T-helper 22 cell (primary cell): ENCODE results near the gene MAST1.
A peak's percentile ranks its signal among the peaks of the same experiment; 100 is the strongest.
"Not testable (repeated sequence)": the region's sequence is repeated elsewhere in the genome, so short reads cannot be mapped to it uniquely, and the experiment has no call there.

Experiments used
- DNase-seq: peaks from one replicate; pipeline ENCODE4 v3.0.0-alpha.2; 2020; ENCODE audit warnings: low read depth

Gene MAST1

DNA sequence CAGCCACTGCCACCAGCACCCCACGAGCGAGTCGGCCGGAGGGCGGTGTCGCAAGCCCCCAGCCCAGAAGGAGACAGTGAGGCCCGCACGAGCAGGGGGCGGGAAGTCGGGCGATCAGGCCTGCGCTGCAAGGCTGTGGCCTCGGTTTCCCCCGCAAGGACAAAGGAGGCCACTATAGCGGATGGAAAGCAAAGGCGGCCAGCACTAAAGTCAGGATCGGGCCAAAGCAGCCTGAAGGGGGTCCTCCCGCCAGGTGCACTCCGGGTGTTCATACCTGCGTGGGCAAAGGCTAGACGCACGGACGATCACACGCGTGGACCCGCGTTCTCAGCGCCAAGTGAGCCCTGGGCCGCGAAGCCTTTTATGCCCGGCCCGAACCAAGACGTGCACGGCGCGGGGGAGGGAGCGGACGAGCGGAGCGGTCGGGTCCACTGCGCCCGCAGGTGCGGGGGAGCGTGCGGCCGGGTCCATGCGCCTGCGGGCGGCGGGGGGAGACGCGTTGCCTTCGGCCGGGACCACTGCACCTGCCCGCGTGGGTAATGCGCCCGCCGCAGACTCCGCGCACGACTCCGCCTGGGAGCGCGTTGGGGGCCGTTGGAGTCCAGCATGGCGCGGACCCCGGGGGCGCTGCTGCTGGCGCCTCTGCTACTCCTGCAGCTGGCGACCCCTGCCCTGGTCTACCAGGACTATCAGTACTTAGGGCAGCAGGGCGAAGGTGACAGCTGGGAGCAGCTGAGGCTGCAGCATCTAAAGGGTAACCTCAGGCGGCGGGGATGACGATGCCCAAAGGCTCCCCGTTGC lies 36.6 kb upstream of the MAST1 start, which contains the start of the genes PRDX2 and THSD8:
PRDX2 (minus strand) TSS at position 335 of the 801 bp plus-strand sequence. CDS start 539 bp downstream, outside the sequence.
THSD8 (plus strand) TSS at position 604 of the 801 bp plus-strand sequence; CDS start at position 607, 3 bp downstream.
- peak; percentile 54 for DNase-seq

DNA sequence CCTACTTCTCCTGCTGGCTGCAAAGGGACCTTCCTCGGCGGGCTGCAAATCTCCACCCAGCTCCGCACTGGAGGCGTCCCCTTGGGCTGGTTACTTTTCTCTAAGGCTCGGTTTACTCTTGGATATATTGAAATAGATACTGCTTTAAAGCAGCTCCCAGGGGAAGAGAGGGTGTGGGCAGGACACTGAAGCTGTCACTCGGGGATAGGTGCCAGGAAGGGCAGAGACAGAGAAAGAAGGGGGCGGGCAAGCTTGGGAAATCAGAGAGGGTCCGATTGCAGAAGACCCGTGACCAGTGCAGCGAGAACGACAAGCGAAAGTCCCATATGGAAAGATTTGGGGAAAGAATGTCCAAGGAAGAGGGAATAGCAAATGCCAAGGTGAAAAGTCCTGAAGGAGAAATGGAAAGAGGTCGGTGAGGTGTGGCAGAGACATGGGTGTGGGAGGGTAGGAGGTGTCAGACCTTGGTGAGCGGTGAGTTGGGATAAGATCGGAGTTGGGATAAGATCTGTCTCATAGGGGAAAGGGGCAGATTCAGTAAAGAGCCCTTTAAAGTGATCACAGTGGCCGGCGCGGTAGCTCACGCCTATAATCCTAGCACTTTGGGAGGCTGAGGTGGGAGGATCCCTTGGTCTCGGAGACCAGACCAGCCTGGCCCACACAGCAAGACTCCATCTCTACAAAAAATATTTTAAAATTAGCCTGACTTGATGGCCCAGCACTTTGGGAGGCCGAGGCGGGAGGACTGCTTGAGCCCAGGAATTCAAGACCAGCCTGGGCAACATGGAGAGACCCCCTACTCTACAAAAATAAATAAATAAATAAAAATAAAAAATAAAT lies 35.8 kb upstream of the MAST1 start:
- DNase-seq, result no peak

DNA sequence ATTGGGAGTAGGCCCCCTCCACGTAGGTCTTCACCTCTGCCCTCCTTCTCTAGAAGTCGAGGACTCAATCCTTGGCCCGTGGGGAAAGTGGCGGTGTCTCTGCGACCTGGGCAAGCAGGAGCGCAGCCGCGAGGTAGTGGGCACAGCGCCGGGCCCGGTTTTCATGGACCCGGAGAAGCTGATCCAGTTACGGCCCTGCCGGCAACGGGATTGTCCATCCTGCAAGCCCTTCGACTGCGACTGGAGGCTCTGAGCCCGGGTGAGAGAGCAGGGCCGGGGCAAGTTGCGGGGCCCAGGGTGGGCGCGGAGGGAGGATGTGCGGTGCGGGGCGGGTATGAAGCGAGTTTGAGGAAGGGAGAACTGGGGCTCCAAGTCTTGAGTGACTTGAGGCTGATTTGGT lies 34.3 kb upstream of the MAST1 start:
- DNase-seq, result no peak

DNA sequence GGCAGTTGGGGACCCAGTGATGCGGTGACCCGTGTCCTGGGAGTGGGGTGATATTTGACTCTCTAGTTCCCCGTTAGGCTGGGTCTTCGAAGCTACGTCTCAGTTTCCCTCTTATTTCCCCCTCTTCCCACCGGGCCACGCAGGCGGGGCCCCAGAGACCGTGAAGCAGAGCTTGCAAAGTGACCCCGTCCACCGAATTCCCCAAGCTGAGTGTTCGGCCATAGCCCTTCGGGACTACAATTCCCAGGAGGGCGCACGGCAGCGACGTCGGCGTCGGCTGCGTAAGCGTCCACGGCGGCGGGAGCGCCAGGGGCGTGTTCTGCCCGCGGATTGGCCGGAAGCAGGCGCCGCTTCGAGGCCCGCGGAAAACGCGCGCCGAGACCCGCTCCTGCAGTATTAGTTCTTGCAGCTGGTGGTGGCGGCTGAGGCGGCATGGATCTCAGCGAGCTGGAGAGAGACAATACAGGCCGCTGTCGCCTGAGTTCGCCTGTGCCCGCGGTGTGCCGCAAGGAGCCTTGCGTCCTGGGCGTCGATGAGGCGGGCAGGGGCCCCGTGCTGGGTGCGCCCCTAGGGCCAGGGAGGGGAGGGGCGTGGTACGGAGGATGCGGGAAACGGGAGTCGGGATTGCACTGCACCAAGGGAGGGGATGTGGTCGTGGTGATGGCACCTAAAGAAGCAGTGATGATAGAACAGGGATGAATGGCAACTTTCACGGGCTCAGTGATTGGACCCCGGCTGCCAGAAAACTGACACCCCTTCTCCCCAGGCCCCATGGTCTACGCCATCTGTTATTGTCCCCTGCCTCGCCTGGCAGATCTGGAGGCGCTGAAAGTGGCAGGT lies 31.9 kb upstream of the MAST1 start, which contains the start of gene RNASEH2A:
RNASEH2A (plus strand) TSS at position 343 of the 840 bp plus-strand sequence; CDS start at position 433, 90 bp downstream.
- DNase-seq, result peak; percentile 75

DNA sequence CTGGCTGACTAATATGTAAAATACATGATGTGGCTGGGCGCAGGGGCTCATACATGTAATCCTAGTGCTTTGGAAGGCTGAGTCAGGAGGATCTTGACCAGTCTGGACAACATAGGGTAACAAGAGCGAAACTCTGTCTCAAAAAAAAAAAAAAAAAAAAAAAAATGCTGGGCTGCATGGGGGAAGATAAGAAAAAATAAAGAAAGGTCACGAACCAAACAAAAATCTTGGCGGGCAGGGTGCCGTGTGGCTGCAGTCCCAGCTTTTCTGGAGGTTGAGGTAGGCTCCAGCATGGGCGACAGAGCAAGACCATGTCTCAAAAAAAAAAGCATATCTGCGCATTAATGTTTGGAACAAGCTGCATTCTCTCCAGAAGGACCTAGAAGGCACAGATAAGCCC lies 23.2 kb upstream of the MAST1 start:
- DNase-seq, result no peak

DNA sequence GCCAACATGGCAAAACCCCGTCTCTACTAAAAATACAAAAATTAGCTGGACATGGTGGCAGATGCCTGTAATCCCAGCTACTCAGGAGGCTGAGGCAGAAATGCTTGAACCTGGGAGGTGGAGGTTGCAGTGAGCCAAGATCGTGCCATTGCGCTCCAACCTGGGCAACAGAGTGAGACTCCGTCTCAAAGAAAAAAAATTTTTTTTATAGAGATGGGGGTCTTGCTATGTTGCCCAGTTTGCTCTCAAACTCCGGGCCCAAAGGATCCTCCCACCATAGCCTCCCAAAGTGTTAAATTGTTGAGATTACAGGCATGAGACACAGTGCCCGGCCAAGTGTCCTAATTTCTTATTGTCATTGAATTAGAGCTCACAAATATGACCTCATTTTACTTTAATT lies 21.1 kb upstream of the MAST1 start:
- DNase-seq, result not testable (repeated sequence)

DNA sequence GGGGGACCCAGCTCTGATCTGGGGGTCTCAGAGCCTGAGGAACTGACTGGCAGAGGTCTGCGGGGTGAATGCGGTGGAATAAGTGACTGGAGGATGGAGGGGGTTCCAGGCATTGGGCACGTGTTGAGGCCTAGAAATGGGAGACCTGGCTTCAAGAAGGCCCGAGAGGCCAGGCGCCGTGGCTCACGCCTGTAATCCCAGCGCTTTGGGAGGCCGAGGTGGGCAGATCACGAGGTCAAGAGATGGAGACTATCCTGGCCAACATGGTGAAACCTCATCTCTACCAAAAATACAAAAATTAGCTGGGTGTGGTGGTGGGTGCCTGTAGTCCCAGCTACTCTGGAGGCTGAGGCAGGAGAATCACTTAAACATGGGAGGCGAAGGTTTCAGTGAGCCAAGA lies 20.5 kb upstream of the MAST1 start:
- not testable (repeated sequence) for DNase-seq

DNA sequence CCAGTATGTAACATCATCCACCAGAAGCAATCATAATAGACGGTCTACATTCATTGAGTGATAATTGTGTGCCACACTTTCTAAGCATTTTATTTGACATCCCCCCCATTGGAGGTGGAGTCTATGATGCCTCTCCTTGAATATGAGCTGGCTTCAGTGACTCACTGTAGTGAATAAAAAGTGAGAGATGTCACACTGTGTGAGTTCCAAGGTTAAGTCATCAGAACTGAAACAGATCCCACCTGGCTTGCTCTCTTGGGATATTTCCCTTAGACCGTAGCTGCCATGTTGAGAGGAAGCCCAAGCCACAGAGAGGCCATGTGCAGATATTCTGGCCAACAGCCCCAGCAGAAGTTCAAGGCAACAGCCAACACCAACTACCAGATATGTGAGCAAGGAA lies 16.6 kb upstream of the MAST1 start:
- DNase-seq, result no peak

DNA sequence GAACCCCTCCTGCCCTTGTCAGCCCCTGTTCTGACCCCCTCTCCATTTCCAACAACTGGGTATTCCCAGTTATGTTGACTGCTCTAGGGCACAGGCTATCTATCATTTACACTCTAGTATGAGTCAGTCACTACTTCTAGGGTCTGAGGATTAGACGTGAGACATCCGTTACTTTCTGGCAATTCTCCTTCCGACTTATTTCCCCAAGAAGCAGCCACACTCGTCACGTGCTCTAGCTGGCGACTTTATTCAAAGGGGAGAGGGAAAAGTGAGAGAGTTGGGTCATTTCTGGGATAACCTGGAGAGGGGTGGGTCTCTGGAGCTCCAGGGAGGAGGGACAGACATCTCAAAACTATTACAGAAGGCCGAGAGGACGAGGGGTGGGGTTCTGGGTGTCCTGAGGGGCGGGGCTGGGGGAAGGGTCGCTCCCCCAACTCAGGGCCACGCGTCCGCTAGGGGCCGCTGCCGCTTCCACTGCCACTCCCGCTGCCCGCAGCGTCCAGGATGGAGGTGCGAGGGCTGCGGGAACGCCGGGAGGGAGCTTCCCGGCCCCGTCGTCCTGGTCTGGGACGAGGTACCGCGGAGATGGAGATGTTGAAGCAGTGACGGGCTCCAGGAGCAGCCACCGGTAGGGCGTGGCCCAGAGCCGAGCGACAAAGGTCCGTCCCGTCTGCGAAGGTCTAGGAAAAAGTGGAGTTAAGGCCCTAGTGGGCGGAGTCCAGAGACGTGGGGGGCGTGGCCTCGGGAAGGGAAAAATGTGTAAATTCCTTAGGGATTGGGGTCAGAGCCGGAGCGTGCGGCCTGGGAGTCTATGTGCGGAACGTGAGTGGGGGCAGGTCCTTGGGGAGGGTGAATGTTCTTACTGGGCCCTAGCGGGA lies 12.8 kb upstream of the MAST1 start:
- no peak for DNase-seq

DNA sequence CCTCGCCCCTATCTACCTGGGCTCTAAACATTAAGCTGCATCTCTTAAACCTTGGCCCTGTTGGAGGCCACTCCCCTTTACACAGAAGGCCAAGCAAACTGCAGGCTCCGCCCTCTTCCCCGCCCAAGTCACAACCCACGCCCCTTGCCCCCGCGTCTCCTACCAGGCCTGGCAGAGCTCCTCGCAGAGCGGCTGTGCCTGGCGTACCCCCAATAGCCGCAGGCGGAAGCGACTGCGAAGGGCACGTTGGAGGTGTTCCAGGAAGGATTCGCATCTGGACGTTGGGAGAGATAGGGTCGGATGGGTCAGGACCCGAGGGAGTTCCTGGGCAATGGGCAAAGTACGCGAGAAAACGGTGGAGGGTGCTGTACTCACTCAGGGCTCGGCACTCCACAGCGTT lies 9.8 kb upstream of the MAST1 start:
- no peak for DNase-seq

DNA sequence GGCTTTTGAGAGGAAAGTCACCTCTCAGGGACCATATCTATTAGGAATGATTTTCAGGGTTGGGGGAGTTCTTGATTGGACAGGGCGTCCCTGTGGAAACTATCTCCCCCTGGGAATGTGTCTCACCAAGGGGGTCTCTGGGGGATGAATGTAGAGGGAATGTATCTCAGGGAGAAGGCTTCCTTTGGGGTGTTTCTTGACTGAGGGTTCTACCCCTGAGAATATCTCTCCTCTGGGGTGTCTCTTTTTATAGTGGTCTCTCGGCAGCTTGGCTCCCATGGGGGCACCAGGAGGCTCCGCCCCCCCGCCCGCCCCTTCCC lies 4.9 kb upstream of the MAST1 start:
- no peak for DNase-seq

DNA sequence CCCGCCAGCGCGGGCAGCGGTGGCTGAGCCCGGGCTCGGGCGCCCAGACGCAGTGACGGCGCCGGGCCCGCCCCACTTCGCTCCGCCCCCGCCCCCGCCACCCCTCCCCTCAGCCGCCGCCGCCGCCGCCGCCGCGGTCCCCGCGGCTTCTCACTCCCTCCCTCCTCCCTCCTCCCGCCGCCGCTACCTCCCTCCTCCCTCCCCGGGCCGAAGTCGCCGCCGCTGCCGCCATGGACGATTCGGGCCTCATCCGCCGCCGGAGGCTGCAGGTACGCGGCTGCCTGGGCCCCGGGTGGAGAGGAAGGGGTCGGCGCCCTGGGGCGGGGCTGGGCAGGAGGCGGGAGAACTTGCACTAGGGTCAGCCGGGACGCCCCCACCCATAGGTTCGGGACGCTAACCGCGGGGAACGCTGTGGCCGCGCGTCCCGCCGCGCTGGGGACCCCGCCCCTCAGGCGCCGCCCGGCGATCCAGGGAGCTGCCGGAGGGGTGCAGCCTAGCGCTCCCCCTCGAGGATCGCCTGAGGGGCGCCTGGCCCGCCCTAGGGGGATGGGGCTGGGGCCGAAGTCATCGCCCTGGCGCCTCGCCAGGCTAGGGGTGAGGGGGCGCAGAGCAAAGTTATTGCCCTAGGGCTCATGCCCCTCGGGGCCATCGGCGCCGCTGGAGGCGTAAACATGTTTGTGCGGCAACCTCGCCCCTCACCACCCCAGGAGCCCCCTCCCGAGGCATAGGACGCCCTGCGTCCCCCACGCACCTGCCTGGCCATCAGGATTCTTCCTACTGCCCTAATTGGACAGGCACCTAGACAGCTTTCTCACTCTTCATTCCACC lies 4.4 kb upstream of the MAST1 start:
- DNase-seq, result no peak

DNA sequence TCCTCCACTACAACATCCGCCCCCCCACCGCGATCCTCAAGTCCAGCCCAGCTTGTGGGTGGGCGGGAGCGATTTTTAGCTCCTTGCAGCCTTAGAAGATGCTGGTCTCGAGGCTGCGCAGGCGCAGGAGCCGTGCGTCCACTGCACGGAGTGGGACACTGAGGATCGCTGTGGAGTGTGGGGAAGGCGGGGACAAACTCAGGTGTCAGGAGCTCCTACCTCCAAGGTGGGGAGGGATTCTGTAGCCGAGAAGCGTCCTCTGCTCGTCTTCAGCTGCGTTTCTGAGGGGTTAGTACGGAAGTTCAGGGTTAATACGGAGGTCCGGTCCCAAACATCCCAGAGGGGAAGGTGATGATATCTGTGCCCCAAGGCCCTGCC lies 3.8 kb upstream of the MAST1 start, which contains the start of gene RTBDN:
RTBDN (minus strand) TSS at position 14 of the 378 bp plus-strand sequence. CDS start 4,600 bp downstream, outside the sequence.
- DNase-seq, result no peak

DNA sequence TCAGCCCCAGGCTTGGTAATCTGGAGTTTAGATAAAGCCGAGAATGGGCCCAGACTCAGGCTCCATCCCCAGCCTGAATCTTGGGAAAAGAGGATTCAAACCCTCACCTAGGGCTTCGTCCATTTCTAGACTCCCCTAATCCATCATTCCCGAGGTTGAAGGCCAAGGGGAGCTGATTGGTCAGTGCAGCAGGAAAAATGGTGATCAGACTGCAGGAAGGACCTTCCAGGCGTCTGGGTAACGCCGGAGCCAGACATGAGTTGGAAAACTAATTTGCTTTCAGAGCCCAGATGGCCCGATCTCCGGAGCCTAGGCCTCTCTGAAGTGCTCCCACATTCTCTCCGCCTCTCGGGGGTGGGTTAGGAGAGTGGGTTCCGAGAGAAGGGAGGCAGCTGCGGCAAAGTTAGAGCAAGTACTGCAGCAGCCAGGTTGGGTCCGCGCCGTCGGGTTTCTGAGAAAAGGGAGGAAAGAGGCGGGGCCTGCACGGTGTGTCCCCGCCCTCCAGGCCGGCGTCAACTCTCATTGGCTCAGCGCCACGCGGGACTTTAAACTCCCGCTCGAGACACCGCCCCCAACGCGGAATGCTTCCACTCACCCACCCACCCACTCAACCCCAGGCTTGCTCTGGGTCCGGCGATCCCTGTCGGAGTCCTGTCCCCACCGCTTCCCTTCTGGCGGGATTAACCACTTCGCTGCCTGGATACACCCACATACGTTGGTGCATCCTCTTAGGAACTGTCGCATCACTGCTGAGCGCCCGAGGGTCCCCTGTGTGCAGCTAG lies 3.1 kb upstream of the MAST1 start:
- DNase-seq, result no peak

DNA sequence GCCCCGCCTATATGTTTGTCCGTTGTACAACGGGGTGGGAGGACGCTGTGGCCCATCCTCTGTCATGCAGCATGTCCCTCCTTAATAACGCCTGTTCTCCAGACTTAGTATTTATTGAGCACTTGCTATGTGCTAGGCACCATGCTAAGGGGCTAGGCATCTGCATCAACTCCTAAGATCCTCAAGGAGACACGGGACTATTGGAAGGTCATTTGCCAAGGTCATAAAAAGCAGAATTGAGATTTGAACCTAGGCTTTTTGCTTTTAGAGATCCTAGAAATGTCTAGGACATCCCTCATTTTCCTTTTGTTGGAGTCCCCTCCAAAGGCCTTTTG lies 1.8 kb upstream of the MAST1 start:
- DNase-seq, result no peak

DNA sequence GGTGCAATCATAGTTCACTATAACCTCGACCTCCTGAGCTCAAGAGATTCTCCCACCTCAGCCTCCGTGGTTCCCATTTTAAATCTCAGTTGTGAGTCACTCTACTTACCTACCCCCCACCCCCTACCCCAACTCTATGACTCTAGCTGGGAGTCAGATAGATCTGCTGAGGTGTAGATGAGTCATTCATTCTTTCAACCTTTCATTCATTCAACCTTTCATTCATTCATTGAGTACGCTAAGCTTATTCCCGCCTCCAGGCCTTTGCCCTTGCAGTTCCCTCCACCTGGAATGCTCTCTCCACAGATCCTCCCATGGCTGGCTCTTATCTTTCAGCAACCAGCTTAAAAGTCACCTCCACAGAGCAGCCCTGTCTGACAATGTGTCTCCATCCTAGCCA lies 1.1 kb upstream of the MAST1 start:
- DNase-seq, result no peak

DNA sequence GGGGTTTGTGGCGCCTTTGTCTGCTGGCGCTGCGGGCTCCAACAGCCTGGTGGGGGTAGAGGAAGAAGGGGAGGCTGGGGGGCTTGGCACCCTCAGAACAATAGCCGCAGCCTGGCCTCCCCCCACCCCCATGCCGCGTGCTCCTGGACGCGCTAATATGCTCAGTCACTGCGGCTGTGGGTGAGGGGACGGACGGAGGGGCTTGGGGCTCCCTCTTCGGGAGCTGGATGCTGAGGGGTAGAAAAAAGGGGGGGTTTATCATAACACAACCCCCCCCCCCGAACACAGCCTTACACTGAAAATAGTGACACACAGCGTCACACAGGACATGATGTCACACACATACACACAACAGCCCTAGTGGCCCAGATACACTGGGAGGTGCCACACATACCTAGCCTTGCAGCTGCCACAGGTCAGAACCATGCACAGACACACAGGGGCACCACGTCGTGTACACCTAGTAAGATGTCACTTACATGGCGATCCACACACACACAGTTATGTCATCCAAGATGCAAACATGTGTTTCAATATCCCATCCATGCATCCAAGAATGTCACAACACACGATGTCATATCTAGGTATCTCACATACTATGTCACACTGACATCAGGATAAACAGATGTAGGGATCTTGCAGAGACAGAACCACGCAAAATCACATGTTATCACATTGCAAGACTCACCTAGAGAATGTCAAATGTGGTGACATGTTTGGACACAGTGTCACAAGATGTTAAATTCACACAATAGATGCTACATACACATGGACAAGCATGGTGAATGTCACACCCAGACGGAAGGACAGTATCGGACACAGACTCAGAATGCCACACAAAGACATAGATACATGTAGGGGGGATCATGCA lies 806 bp downstream of the MAST1 start:
- no peak for DNase-seq
